Pancreas (tissue), 10 donors: ENCODE results near the gene RIC3. TPM values are rescaled to one million over a fixed set of nuclear protein-coding genes. Genes with fewer than 3 reads are reported as not detected.
A peak's percentile ranks its signal among the peaks of the same experiment; 100 is the strongest.

Source experiments
- ATAC-seq, 4 donors: fragments of 200-7000 bp; cut with Tn5 transposase; one replicate each; pipeline versions ENCODE4 v1.8.0 to v1.9.1; 2020; ENCODE audit warnings: mild to moderate bottlenecking in 4 of 4, moderate library complexity in 4 of 4
- DNase-seq, 6 donors: peaks; one replicate each; pipeline ENCODE4 v3.0.0-alpha.2; 2020
- FAIRE-seq: peaks from 2 replicates; lab custom pipeline; 2012; peaks lifted over from hg19 to GRCh38; lab: Jason Lieb, UNC
- H3K27ac ChIP-seq, 4 donors: fragments of 200-600 bp; sonication (generic); 1 replicate in 3 of 4; 2 replicates in 1 of 4; pipeline versions ENCODE4 v1.5.0 to v1.8.0; 2020
- H3K27me3 ChIP-seq, 4 donors: fragments of 200-600 bp; one replicate each; pipeline ENCODE4 v1.8.0; 2021
- H3K36me3 ChIP-seq, 3 donors: fragments of 200-600 bp; sonication (generic) in 1 of 3; one replicate each; pipeline versions ENCODE4 v1.5.0 to v1.8.0; 2020 to 2021
- H3K4me1 ChIP-seq, 3 donors: fragments of 200-600 bp; one replicate each; pipeline ENCODE4 v1.8.0; 2021
- H3K4me3 ChIP-seq, 4 donors: fragments of 200-600 bp; sonication (generic) in 2 of 4; one replicate each; pipeline versions ENCODE4 v1.5.0 to v1.8.0; 2020 to 2021
- H3K9me3 ChIP-seq, 4 donors: fragments of 200-600 bp; one replicate each; pipeline ENCODE4 v1.8.0; 2021
- CTCF ChIP-seq, 4 donors: fragments of 200-600 bp; sonication (generic) in 3 of 4; IDR thresholded peaks; one replicate each; pipeline versions ENCODE4 v1.5.0 to v1.8.0; 2021; ENCODE audit warnings: antibody characterized with exemption in 4 of 4
- WGBS, 2 donors: extraction: QIAGEN DNeasy Blood & Tissue Kit; methylation state at CpG; one replicate each; pipeline ENCODE4 v1.1.7; 2013; 5-methylcytosine and 5-hydroxymethylcytosine counted together
- intact Hi-C, 3 donors: fragments of 100-400 bp; cut with DNase I; formaldehyde crosslinking; loops; one replicate each; pipeline versions ENCODE4 v1.11.1 to v1.14.2; 2022
- polyA plus RNA-seq, 2 donors: library from polyadenylated mRNA; stranded (reverse); fragments of 200-250 nt; gene quantifications; one replicate each; pipeline ENCODE4 v1.2.3, GENCODE V29; 2013
- total RNA-seq, 6 donors: library from RNA; stranded (reverse); fragmentation: NEBNext Ultra II Directional in 4 of 6; extraction: Animal tissue kit (Norgen Biotek cat#: 25700) in 4 of 6; gene quantifications; one replicate each; pipeline versions ENCODE4 v1.2.1 to v1.2.4, GENCODE V29; 2021 to 2023
- donor health status: healthy with polysubstance abuse.
- donor health status: DM: no; HTN: no; CAD: no; lungs with moderate emphysema.
- donor health status: DM: no; HTN: no; CAD: no.
- donor health status: control.
- donor health status: control.
- donor health status: Bipolar disorder and iron deficiency.
- donor health status: DM: yes; HTN: yes; CAD: no.
- donor health status: DM: no; HTN: no; CAD: no.
- donor health status: DM: no; HTN: no; CAD: no.
- donor health status: DM: yes; HTN: yes; CAD: no.

The RIC3 gene
- total and polyA plus RNA-seq, 8 donors = 11.3 to 49.9 (median 18.2) TPM

GRCh38 chr11:8201644-8202365, 33.0 kb upstream of the RIC3 start:
- Histone ChIP-seq H3K4me3 (no peak overlapping the region), H3K9me3 (no peaks in the 10 kb centered on the region), H3K4me1 (peaks cover 0 to 6% (median 3%) of the 10 kb centered on the region in 3 donors), H3K27me3 (no peaks in the 10 kb centered on the region), H3K36me3 (no peaks in the 10 kb centered on the region), H3K27ac (no peak overlapping the region)
- no peak for DNase-seq
- WGBS, 2 donors = 58% methylated on average over 4 of the region's 4 CpGs
- no peak for FAIRE-seq
- intact Hi-C loops = no loop called here
- peak in 1 of 4 donors; percentile 43 for ATAC-seq
- no peak for TF ChIP-seq CTCF (IDR thresholded peaks at IDR 0.05)

- 60 to 72% methylated on average over 2 of the region's 2 CpGs for WGBS, 2 donors
- H3K27me3 ChIP-seq = no peaks in the 10 kb centered on the region
- no peaks in the 10 kb centered on the region for H3K36me3 ChIP-seq
- FAIRE-seq = no peak
- no peak for ATAC-seq
- H3K4me3 ChIP-seq = no peak overlapping the region
- H3K9me3 ChIP-seq = no peaks in the 10 kb centered on the region
- DNase-seq = no peak
- TF ChIP-seq CTCF (IDR thresholded peaks at IDR 0.05) = no peak
- intact Hi-C loops = loop anchor here in 1 of 3 donors (10.0 kb wide), 1 partner anchor 365 kb away; no protein-coding TSS in a partner anchor
- H3K27ac ChIP-seq = no peak overlapping the region
- H3K4me1 ChIP-seq = no peaks in the 10 kb centered on the region
Measured at GRCh38 chr11:8199676-8200075, 30.9 kb upstream of the RIC3 start.

- Histone ChIP-seq H3K27ac (no peak overlapping the region), H3K36me3 (no peaks in the 10 kb centered on the region), H3K4me1 (no peaks in the 10 kb centered on the region), H3K27me3 (no peaks in the 10 kb centered on the region), H3K4me3 (no peak overlapping the region), H3K9me3 (no peaks in the 10 kb centered on the region)
- FAIRE-seq (no peak), ATAC-seq (no peak), DNase-seq (no peak)
- no peak for TF ChIP-seq CTCF (IDR thresholded peaks at IDR 0.05)
- intact Hi-C loops = loop anchor here in 1 of 3 donors (10.0 kb wide), 1 partner anchor 368 kb away; no protein-coding TSS in a partner anchor
Measured at GRCh38 chr11:8196749-8197148, 27.9 kb upstream of the RIC3 start.

GRCh38 chr11:8194956-8195355, 26.1 kb upstream of the RIC3 start:
- no peak for DNase-seq
- Histone ChIP-seq H3K4me3 (no peak overlapping the region), H3K27ac (no peak overlapping the region), H3K4me1 (no peaks in the 10 kb centered on the region), H3K27me3 (no peaks in the 10 kb centered on the region), H3K36me3 (no peaks in the 10 kb centered on the region), H3K9me3 (no peaks in the 10 kb centered on the region)
- TF ChIP-seq CTCF (IDR thresholded peaks at IDR 0.05) = no peak
- intact Hi-C loops = loop anchor here in 1 of 3 donors (10.0 kb wide), 1 partner anchor 370 kb away; no protein-coding TSS in a partner anchor
- WGBS, 2 donors = 51 to 55% methylated on average over 4 of the region's 4 CpGs
- ATAC-seq = no peak
- FAIRE-seq = no peak

GRCh38 chr11:8192896-8193209, 24.0 kb upstream of the RIC3 start:
- Histone ChIP-seq H3K27ac (no peak overlapping the region), H3K4me3 (no peak overlapping the region), H3K36me3 (no peaks in the 10 kb centered on the region), H3K9me3 (no peaks in the 10 kb centered on the region), H3K4me1 (no peaks in the 10 kb centered on the region), H3K27me3 (no peaks in the 10 kb centered on the region)
- ATAC-seq (peak; percentile 25 to 48 (median 31)), FAIRE-seq (no peak), DNase-seq (no peak)
- 25 to 39% methylated on average over 5 of the region's 5 CpGs for WGBS, 2 donors
- intact Hi-C loops = loop anchor here in 1 of 3 donors (10.0 kb wide), 1 partner anchor 372 kb away; no protein-coding TSS in a partner anchor
- TF ChIP-seq CTCF (IDR thresholded peaks at IDR 0.05) = no peak
